NCI-H1436 treated with DMSO at 0.1 percent for 48 hours (cell line): ENCODE measurements around the gene TSPY10.
"Not testable (repeated sequence)": the region's sequence is repeated elsewhere in the genome, so short reads cannot be mapped to it uniquely, and the experiment has no call there.

Experiments
- DNase-seq: peaks from one replicate; lab custom pipeline; 2025; lab: John Stamatoyannopoulos, UW

TSPY10 gene, protein sequence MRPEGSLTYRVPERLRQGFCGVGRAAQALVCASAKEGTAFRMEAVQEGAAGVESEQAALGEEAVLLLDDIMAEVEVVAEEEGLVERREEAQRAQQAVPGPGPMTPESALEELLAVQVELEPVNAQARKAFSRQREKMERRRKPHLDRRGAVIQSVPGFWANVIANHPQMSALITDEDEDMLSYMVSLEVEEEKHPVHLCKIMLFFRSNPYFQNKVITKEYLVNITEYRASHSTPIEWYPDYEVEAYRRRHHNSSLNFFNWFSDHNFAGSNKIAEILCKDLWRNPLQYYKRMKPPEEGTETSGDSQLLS

DNA sequence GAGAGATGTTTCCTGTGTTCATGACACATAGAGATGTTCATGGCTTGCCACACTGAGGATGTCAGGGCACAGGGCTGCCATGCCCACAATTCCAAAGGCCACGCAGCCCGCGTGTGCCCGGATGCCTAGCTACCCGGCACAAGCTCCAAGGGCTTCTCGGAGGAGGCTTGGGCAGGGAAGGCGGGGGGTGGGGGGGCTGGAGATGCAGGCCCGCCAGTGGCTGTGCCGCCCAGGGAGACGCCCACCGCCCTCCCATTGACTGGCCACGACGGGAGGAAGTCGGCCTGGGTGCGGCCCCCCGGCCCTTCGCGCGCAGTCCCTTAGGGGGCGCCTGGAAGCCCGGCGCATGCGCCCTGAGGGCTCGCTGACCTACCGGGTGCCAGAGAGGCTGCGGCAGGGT lies at the start of gene TSPY10:
TSS of gene TSPY10 (plus strand) at position 301 of the 400 bp plus-strand sequence. CDS start at position 347, 46 bp downstream.
- not testable (repeated sequence) for DNase-seq

DNA sequence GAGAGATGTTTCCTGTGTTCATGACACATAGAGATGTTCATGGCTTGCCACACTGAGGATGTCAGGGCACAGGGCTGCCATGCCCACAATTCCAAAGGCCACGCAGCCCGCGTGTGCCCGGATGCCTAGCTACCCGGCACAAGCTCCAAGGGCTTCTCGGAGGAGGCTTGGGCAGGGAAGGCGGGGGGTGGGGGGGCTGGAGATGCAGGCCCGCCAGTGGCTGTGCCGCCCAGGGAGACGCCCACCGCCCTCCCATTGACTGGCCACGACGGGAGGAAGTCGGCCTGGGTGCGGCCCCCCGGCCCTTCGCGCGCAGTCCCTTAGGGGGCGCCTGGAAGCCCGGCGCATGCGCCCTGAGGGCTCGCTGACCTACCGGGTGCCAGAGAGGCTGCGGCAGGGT lies 40.7 kb upstream of the TSPY10 start, which contains the start of gene TSPY9:
TSS of gene TSPY9 (plus strand) at position 301 of the 400 bp plus-strand sequence. CDS start at position 347, 46 bp downstream.
- DNase-seq: not testable (repeated sequence)

DNA sequence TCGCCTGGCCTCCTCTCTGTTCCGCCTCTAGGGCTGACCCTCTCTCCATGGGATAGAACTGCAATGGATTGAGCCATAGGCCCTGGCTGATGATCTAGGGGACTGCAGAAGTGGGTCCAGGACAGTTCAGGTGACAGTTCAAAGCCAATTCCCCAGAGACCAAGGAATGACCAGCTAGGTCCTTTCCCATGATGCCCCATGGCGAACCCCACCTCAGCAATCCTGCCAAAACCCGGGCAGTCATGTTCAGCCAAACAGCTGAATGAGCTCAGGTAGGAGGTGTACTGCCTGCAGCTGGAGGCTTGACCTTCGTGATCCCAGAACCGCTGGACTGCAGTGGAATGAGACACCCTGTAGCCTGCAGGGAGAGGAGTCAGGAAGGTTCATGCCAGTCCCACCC lies 23.3 kb upstream of the TSPY10 start:
- DNase-seq: not testable (repeated sequence)

DNA sequence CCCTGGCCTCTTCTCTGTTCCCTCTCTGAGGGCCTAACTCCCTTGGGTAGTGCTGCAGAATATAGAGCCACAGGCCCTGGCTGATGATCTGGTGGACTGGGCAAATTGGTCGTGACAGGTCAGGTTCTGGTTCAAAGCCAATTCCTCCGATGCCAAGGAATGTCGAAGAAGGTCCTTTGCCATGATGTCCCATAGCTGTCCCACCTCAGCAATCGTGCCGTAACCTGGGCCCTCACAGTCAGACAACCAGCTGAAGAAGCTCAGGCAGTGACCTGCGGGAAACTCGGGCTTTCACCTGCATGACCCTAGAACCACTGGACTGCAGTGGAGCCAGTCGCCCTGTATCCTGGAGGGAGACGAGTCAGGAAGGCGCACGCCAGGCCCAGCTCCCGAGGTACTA lies 11.4 kb upstream of the TSPY10 start:
- not testable (repeated sequence) for DNase-seq
